DMS53 (cell line): Measurements from ENCODE around the gene TLR1.
"Not testable (repeated sequence)": the region's sequence is repeated elsewhere in the genome, so short reads cannot be mapped to it uniquely, and the experiment has no call there.

Experiments
- DNase-seq: peaks from one replicate; lab custom pipeline; 2025; lab: John Stamatoyannopoulos, UW

TLR1 gene

GRCh38 chr4:38774181-38774955, 30.2 kb downstream of the TLR1 start:
- no peak for DNase-seq

- not testable (repeated sequence) for DNase-seq
These were observed 34.3 kb downstream of the TLR1 start for GRCh38 chr4:38770281-38770680.

GRCh38 chr4:38769857-38770256, 34.7 kb downstream of the TLR1 start:
- DNase-seq: no peak

- no peak for DNase-seq
These were observed 35.1 kb downstream of the TLR1 start for GRCh38 chr4:38769441-38769840.

GRCh38 chr4:38768968-38769394, 35.6 kb downstream of the TLR1 start:
- no peak for DNase-seq

- not testable (repeated sequence) for DNase-seq
These were observed 37.7 kb downstream of the TLR1 start for GRCh38 chr4:38766940-38767339.

- DNase-seq: no peak
These were observed 39.2 kb downstream of the TLR1 start for GRCh38 chr4:38765382-38765781.

- no peak for DNase-seq
These were observed 40.3 kb downstream of the TLR1 start for GRCh38 chr4:38764277-38764676.

- DNase-seq: no peak
These were observed 42.0 kb downstream of the TLR1 start for GRCh38 chr4:38762560-38762959.

GRCh38 chr4:38759790-38760122, 44.8 kb downstream of the TLR1 start:
- no peak for DNase-seq

- peak; percentile 79 for DNase-seq
These were observed 45.3 kb downstream of the TLR1 start for GRCh38 chr4:38759113-38759789.

- DNase-seq: peak; percentile 63
These were observed 46.5 kb downstream of the TLR1 start for GRCh38 chr4:38757945-38758600.

GRCh38 chr4:38752941-38753806, 51.4 kb downstream of the TLR1 start:
- peak; percentile 52 for DNase-seq

GRCh38 chr4:38752372-38752940, 52.1 kb downstream of the TLR1 start:
- no peak for DNase-seq

GRCh38 chr4:38751341-38752010, 53.1 kb downstream of the TLR1 start:
- DNase-seq: no peak

- no peak for DNase-seq
These were observed 55.3 kb downstream of the TLR1 start for GRCh38 chr4:38749336-38749735.

GRCh38 chr4:38747629-38748028, 57.0 kb downstream of the TLR1 start:
- DNase-seq: no peak
